HG03097 (cell line): Measurements from ENCODE around the gene MAST1.
A peak's percentile ranks its signal among the peaks of the same experiment; 100 is the strongest.
"Not testable (repeated sequence)": the region's sequence is repeated elsewhere in the genome, so short reads cannot be mapped to it uniquely, and the experiment has no call there.

Experiments used
- ATAC-seq: cut with Tn5 transposase; IDR thresholded peaks from one replicate; pipeline ENCODE4 v1.9.1; 2021; ENCODE audit not compliant: unreplicated experiment, low FRiP score

Gene MAST1

DNA sequence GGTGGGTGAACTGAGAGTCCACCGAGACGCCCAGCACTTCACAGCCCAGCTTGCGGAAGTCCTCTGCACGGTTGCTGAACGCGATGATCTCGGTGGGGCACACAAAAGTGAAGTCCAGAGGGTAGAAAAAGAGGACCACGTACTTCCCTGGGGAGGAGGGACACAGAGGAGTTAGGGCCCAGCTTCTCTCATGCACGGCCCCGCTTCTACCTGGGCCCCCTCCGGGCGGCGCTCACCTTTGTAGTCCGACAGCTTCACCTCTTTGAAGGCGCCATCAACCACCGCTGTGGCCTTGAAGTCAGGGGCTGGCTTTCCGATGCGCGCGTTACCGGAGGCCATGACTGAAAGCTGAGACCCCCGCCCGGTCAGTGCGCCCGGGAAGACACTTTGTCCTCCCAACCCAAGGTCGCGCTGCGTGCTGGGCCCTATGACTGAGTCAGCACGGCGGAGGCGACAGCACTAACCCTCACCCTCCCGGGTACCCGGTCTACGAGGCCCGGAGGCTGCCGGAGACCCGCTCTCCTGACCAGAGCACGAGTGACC is 37.3 kb upstream of the MAST1 start:
- no peak for ATAC-seq

- ATAC-seq: no peak
Observed at GRCh38 chr19:12801466-12802266, 36.6 kb upstream of the MAST1 start, which contains the start of the genes PRDX2 and THSD8. Gene PRDX2, minus strand, starts transcription at chr19:12801800. Its CDS starts 539 bp downstream, at chr19:12801261. Gene THSD8, plus strand, starts transcription at chr19:12802069. Its CDS starts 3 bp downstream, at chr19:12802072.

DNA sequence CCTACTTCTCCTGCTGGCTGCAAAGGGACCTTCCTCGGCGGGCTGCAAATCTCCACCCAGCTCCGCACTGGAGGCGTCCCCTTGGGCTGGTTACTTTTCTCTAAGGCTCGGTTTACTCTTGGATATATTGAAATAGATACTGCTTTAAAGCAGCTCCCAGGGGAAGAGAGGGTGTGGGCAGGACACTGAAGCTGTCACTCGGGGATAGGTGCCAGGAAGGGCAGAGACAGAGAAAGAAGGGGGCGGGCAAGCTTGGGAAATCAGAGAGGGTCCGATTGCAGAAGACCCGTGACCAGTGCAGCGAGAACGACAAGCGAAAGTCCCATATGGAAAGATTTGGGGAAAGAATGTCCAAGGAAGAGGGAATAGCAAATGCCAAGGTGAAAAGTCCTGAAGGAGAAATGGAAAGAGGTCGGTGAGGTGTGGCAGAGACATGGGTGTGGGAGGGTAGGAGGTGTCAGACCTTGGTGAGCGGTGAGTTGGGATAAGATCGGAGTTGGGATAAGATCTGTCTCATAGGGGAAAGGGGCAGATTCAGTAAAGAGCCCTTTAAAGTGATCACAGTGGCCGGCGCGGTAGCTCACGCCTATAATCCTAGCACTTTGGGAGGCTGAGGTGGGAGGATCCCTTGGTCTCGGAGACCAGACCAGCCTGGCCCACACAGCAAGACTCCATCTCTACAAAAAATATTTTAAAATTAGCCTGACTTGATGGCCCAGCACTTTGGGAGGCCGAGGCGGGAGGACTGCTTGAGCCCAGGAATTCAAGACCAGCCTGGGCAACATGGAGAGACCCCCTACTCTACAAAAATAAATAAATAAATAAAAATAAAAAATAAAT is 35.8 kb upstream of the MAST1 start:
- no peak for ATAC-seq

- ATAC-seq: no peak
Observed at GRCh38 chr19:12804051-12804450, 34.3 kb upstream of the MAST1 start.

DNA sequence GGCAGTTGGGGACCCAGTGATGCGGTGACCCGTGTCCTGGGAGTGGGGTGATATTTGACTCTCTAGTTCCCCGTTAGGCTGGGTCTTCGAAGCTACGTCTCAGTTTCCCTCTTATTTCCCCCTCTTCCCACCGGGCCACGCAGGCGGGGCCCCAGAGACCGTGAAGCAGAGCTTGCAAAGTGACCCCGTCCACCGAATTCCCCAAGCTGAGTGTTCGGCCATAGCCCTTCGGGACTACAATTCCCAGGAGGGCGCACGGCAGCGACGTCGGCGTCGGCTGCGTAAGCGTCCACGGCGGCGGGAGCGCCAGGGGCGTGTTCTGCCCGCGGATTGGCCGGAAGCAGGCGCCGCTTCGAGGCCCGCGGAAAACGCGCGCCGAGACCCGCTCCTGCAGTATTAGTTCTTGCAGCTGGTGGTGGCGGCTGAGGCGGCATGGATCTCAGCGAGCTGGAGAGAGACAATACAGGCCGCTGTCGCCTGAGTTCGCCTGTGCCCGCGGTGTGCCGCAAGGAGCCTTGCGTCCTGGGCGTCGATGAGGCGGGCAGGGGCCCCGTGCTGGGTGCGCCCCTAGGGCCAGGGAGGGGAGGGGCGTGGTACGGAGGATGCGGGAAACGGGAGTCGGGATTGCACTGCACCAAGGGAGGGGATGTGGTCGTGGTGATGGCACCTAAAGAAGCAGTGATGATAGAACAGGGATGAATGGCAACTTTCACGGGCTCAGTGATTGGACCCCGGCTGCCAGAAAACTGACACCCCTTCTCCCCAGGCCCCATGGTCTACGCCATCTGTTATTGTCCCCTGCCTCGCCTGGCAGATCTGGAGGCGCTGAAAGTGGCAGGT is 31.9 kb upstream of the MAST1 start, which contains the start of gene RNASEH2A:
TSS of gene RNASEH2A (plus strand) at position 343 of the 840 bp plus-strand sequence. CDS start at position 433, 90 bp downstream.
- ATAC-seq: peak; percentile 79

GRCh38 chr19:12815088-12815487 is 23.2 kb upstream of the MAST1 start:
- no peak for ATAC-seq

DNA sequence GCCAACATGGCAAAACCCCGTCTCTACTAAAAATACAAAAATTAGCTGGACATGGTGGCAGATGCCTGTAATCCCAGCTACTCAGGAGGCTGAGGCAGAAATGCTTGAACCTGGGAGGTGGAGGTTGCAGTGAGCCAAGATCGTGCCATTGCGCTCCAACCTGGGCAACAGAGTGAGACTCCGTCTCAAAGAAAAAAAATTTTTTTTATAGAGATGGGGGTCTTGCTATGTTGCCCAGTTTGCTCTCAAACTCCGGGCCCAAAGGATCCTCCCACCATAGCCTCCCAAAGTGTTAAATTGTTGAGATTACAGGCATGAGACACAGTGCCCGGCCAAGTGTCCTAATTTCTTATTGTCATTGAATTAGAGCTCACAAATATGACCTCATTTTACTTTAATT is 21.1 kb upstream of the MAST1 start:
- ATAC-seq: not testable (repeated sequence)

GRCh38 chr19:12817810-12818209 is 20.5 kb upstream of the MAST1 start:
- ATAC-seq: not testable (repeated sequence)

- ATAC-seq: no peak
Observed at GRCh38 chr19:12821761-12822160, 16.6 kb upstream of the MAST1 start.

DNA sequence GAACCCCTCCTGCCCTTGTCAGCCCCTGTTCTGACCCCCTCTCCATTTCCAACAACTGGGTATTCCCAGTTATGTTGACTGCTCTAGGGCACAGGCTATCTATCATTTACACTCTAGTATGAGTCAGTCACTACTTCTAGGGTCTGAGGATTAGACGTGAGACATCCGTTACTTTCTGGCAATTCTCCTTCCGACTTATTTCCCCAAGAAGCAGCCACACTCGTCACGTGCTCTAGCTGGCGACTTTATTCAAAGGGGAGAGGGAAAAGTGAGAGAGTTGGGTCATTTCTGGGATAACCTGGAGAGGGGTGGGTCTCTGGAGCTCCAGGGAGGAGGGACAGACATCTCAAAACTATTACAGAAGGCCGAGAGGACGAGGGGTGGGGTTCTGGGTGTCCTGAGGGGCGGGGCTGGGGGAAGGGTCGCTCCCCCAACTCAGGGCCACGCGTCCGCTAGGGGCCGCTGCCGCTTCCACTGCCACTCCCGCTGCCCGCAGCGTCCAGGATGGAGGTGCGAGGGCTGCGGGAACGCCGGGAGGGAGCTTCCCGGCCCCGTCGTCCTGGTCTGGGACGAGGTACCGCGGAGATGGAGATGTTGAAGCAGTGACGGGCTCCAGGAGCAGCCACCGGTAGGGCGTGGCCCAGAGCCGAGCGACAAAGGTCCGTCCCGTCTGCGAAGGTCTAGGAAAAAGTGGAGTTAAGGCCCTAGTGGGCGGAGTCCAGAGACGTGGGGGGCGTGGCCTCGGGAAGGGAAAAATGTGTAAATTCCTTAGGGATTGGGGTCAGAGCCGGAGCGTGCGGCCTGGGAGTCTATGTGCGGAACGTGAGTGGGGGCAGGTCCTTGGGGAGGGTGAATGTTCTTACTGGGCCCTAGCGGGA is 12.8 kb upstream of the MAST1 start:
- ATAC-seq: no peak

- ATAC-seq: no peak
Observed at GRCh38 chr19:12828494-12828893, 9.8 kb upstream of the MAST1 start.

DNA sequence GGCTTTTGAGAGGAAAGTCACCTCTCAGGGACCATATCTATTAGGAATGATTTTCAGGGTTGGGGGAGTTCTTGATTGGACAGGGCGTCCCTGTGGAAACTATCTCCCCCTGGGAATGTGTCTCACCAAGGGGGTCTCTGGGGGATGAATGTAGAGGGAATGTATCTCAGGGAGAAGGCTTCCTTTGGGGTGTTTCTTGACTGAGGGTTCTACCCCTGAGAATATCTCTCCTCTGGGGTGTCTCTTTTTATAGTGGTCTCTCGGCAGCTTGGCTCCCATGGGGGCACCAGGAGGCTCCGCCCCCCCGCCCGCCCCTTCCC is 4.9 kb upstream of the MAST1 start:
- ATAC-seq: no peak

DNA sequence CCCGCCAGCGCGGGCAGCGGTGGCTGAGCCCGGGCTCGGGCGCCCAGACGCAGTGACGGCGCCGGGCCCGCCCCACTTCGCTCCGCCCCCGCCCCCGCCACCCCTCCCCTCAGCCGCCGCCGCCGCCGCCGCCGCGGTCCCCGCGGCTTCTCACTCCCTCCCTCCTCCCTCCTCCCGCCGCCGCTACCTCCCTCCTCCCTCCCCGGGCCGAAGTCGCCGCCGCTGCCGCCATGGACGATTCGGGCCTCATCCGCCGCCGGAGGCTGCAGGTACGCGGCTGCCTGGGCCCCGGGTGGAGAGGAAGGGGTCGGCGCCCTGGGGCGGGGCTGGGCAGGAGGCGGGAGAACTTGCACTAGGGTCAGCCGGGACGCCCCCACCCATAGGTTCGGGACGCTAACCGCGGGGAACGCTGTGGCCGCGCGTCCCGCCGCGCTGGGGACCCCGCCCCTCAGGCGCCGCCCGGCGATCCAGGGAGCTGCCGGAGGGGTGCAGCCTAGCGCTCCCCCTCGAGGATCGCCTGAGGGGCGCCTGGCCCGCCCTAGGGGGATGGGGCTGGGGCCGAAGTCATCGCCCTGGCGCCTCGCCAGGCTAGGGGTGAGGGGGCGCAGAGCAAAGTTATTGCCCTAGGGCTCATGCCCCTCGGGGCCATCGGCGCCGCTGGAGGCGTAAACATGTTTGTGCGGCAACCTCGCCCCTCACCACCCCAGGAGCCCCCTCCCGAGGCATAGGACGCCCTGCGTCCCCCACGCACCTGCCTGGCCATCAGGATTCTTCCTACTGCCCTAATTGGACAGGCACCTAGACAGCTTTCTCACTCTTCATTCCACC is 4.4 kb upstream of the MAST1 start:
- ATAC-seq: no peak

DNA sequence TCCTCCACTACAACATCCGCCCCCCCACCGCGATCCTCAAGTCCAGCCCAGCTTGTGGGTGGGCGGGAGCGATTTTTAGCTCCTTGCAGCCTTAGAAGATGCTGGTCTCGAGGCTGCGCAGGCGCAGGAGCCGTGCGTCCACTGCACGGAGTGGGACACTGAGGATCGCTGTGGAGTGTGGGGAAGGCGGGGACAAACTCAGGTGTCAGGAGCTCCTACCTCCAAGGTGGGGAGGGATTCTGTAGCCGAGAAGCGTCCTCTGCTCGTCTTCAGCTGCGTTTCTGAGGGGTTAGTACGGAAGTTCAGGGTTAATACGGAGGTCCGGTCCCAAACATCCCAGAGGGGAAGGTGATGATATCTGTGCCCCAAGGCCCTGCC is 3.8 kb upstream of the MAST1 start, which contains the start of gene RTBDN:
TSS of gene RTBDN (minus strand) at position 14 of the 378 bp plus-strand sequence. CDS start 4,600 bp downstream, outside the sequence.
- ATAC-seq: no peak

- ATAC-seq: no peak
Observed at GRCh38 chr19:12834976-12835757, 3.1 kb upstream of the MAST1 start.

GRCh38 chr19:12836529-12836863 is 1.8 kb upstream of the MAST1 start:
- ATAC-seq: no peak

- ATAC-seq: no peak
Observed at GRCh38 chr19:12837225-12837624, 1.1 kb upstream of the MAST1 start.
